ENCODE measurements around the gene DLG2. TPM values are rescaled to one million over a fixed set of nuclear protein-coding genes. Genes with fewer than 3 reads are reported as not detected.

Gene DLG2
- total RNA-seq, 1 donor from 2014 or later: 1.8 TPM

- peak; percentile 86 for FAIRE-seq
- peaks cover 16% of the 10 kb centered on the region for H3K4me1 Mint-ChIP-seq (ENCODE audit: low read depth, unreplicated experiment)
- Histone ChIP-seq H3K4me3 (ENCODE audit: insufficient read depth, low read depth, low read length) (no peak overlapping the region), H3K27ac (ENCODE audit: low read depth, low read length) (no peak overlapping the region), H3K79me2 (ENCODE audit: insufficient read depth, low read length) (no peaks in the 10 kb centered on the region), H3K9ac (ENCODE audit: low read length) (no peak overlapping the region), H3K9me3 (ENCODE audit: insufficient read depth, low read depth, low read length) (no peaks in the 10 kb centered on the region), H3K36me3 (ENCODE audit: insufficient read depth, low read length) (no peaks in the 10 kb centered on the region), H4K20me1 (ENCODE audit: insufficient read depth, low read length) (no peaks in the 10 kb centered on the region), H2AFZ (ENCODE audit: low read depth, low read length) (no peak overlapping the region), H3K4me1 (ENCODE audit: insufficient read depth, low read length) (peaks cover 13% of the 10 kb centered on the region), H3K4me2 (ENCODE audit: low read length) (no peak overlapping the region), H3K27me3 (ENCODE audit: insufficient read depth, low read length) (no peaks in the 10 kb centered on the region)
- no peak overlapping the region for H3K4me3 Mint-ChIP-seq (ENCODE audit: unreplicated experiment)
- no peak overlapping the region for H3K27ac Mint-ChIP-seq (ENCODE audit: unreplicated experiment)
- no peaks in the 10 kb centered on the region for H3K27me3 Mint-ChIP-seq (ENCODE audit: low read depth, unreplicated experiment)
- H3K36me3 Mint-ChIP-seq (ENCODE audit: low read depth, unreplicated experiment): no peaks in the 10 kb centered on the region
- DNase-seq (ENCODE audit: low read depth): peak; percentile 55
- TF ChIP-seq CTCF (IDR thresholded peaks at IDR 0.05; ENCODE audit: insufficient read depth, low read depth, low read length): peak; percentile 52
- no peak for TF ChIP-seq EZH2 (IDR thresholded peaks at IDR 0.05; ENCODE audit: insufficient read depth, low read length)
- no peaks in the 10 kb centered on the region for H3K9me3 Mint-ChIP-seq (ENCODE audit: unreplicated experiment)
Observed at GRCh38 chr11:83819931-83820549, 1807.1 kb downstream of the DLG2 start.

- Mint-ChIP-seq H3K9me3 (ENCODE audit: unreplicated experiment) (no peaks in the 10 kb centered on the region), H3K36me3 (ENCODE audit: low read depth, unreplicated experiment) (no peaks in the 10 kb centered on the region)
- H3K79me2 ChIP-seq (ENCODE audit: insufficient read depth, low read length): no peaks in the 10 kb centered on the region
Observed at GRCh38 chr11:83818349-83818748, 1808.8 kb downstream of the DLG2 start.

More at GRCh38 chr11:83818349-83818748, 1808.8 kb downstream of the DLG2 start:
- Histone ChIP-seq H3K4me2 (ENCODE audit: low read length) (peak overlapping the region; percentile 10), H3K9ac (ENCODE audit: low read length) (no peak overlapping the region), H3K27me3 (ENCODE audit: insufficient read depth, low read length) (no peaks in the 10 kb centered on the region), H4K20me1 (ENCODE audit: insufficient read depth, low read length) (no peaks in the 10 kb centered on the region), H3K27ac (ENCODE audit: low read depth, low read length) (no peak overlapping the region), H2AFZ (ENCODE audit: low read depth, low read length) (no peak overlapping the region), H3K4me3 (ENCODE audit: insufficient read depth, low read depth, low read length) (no peak overlapping the region), H3K36me3 (ENCODE audit: insufficient read depth, low read length) (no peaks in the 10 kb centered on the region), H3K9me3 (ENCODE audit: insufficient read depth, low read depth, low read length) (no peaks in the 10 kb centered on the region), H3K4me1 (ENCODE audit: insufficient read depth, low read length) (peaks cover 8% of the 10 kb centered on the region)
- DNase-seq (ENCODE audit: low read depth): peak; percentile 30
- H3K27me3 Mint-ChIP-seq (ENCODE audit: low read depth, unreplicated experiment): no peaks in the 10 kb centered on the region
- no peak overlapping the region for H3K27ac Mint-ChIP-seq (ENCODE audit: unreplicated experiment)
- peaks cover 10% of the 10 kb centered on the region for H3K4me1 Mint-ChIP-seq (ENCODE audit: low read depth, unreplicated experiment)
- no peak overlapping the region for H3K4me3 Mint-ChIP-seq (ENCODE audit: unreplicated experiment)
- no peak for FAIRE-seq
- TF ChIP-seq CTCF (IDR thresholded peaks at IDR 0.05; ENCODE audit: insufficient read depth, low read depth, low read length) (no peak), EZH2 (IDR thresholded peaks at IDR 0.05; ENCODE audit: insufficient read depth, low read length) (no peak)
